Ramos (cell line): ENCODE measurements around the gene CCK.

Experiments
- in situ Hi-C: fragments of 300-500 bp; cut with MboI; formaldehyde crosslinking; loops from one replicate; pipeline ENCODE4 v1.14.3; 2022; ENCODE audit warnings: low sequenced_read_pairs; ENCODE audit not compliant: unreplicated experiment

Gene CCK

GRCh38 chr3:42226470-42227425, 39.2 kb downstream of the CCK start:
- in situ Hi-C loops: no loop called here

GRCh38 chr3:42225486-42226363, 40.3 kb downstream of the CCK start:
- in situ Hi-C loops: no loop called here

GRCh38 chr3:42224658-42225421, 41.1 kb downstream of the CCK start:
- in situ Hi-C loops: no loop called here

GRCh38 chr3:42224178-42224577, 41.8 kb downstream of the CCK start:
- in situ Hi-C loops: no loop called here

DNA sequence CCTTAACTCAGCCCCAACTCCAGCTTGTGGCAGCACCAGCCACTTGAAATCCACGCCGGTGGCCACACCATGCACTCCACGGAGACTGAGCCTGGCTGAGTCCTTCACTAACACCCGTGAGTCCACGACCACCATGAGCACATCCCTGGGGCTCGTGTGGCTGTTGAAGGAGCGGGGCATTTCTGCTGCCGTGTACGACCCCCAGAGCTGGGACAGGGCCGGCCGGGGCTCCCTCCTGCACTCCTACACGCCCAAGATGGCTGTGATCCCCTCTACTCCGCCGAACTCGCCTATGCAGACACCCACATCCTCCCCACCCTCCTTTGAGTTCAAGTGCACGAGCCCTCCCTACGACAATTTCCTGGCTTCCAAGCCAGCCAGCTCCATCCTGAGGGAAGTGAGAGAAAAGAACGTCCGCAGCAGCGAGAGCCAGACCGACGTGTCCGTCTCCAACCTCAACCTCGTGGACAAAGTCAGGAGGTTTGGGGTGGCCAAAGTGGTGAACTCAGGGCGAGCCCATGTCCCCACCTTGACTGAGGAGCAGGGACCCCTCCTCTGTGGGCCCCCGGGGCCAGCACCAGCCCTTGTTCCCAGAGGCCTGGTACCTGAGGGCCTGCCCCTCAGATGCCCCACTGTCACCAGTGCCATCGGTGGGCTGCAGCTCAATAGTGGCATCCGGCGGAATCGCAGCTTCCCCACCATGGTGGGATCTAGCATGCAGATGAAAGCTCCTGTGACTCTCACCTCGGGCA, 42.9 kb downstream of the CCK start:
- in situ Hi-C loops: no loop called here

GRCh38 chr3:42220436-42221121, 45.4 kb downstream of the CCK start:
- in situ Hi-C loops: no loop called here

DNA sequence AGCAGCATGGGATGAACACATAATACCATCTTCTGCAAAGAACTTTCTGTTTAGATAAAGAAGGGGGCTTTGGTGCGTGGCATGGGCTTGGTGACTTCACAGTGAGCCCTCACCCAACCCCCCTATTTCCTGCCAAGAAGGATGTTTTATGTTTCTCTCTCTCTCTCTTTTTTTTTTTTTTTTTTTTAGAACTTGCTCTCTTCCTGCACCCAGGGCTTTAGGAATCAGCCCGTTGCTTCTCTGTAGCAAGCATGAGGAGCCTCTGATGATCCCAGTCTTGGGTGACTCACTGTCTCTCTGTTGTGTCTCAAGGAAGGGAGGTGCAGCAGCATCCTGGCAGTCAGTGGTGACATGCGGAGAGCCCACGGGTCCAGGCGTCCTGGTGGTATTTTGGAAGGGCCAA, 49.1 kb downstream of the CCK start:
- in situ Hi-C loops: no loop called here

DNA sequence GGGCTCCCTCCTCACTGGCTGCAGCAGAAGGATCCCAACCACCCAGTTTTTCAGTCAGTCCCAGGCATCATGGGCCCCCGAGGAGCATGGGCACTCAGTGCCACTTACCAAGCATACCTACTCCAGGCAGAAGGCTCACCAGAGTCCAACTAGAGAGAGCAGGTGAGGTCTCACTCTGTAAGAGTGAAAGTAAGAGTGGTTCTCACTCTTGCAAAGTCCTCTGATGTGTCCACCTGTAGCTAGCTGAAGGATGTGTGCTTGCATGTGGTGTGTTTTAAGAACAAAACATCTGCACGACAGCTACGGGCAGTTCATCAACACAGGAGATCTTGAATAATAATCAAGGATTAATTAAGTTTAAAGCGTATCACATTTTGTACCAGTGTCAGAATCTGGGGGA, 49.7 kb downstream of the CCK start:
- in situ Hi-C loops: no loop called here

DNA sequence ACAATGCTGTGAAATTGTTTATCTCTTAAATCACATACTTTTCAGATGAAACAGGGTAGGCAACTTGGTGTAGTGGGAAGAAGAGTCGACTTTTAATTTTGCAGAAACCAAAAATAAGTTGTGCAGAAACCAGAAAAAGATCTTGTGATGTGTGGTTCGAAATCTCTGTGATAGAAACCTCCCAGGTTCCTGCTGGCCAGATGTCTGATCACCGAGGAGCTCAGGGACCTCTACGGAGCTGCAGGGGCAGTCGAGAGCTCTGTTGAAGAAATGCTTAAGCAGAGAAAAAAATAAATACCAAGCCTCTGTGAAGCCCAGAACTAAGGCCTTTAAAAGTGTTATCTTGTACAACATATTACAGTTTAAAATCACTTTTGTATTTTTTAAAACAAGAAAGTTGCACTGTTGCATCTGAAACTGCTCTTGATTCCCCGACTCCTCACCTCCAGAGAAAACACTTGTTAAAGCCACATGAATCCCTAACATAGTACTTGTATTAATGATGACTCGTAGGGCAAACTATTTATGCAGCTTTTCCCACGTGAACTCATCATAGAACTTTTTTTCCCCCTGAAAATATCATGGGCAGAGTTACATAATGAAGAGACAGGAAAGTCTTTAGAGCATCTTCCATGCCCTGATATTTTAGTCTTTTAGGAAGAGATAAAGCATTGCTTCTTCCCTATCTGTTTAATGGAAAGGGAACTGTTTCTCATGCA, 51.3 kb downstream of the CCK start:
- in situ Hi-C loops: no loop called here

DNA sequence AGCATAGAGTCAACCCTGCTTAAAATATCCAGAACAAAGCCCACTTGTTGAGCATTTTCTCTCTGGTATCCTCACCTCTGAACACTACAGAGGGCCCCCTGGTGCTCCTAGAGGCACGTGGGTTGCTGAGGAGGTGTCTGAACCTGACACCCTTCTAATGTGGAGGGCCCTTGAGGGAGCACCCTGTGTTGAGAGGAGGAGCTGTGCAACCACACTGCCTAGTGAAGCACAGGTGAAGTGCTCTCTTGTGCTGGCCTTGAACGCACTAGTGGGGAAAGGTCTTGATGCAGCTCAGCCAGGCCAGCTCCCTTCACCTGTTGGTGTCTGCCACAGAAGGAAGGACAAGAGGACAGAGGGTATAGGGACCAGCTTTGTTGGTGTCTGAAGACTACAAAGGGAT, 51.9 kb downstream of the CCK start:
- in situ Hi-C loops: no loop called here

- in situ Hi-C loops: no loop called here
Measured at GRCh38 chr3:42213417-42213816, 52.6 kb downstream of the CCK start.

DNA sequence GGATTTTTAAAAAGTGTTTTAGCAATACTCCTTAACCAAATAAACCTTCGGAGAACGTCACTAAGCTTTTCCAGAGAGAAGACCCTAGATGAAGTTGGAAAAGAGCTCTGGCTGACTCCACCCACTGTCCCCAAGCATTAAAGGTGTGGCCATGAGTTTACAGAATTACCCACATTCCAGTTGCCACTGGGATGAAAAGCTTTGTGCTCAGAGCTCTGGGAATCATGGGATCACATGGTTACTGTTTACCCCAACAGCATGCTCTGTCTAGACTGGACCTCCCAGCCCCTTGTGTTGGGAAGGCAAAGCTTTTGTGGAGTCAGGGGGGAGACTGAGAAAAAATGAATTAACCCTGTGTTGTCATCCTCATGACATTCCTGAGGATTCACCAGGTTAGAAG, 55.3 kb downstream of the CCK start:
- in situ Hi-C loops: no loop called here

DNA sequence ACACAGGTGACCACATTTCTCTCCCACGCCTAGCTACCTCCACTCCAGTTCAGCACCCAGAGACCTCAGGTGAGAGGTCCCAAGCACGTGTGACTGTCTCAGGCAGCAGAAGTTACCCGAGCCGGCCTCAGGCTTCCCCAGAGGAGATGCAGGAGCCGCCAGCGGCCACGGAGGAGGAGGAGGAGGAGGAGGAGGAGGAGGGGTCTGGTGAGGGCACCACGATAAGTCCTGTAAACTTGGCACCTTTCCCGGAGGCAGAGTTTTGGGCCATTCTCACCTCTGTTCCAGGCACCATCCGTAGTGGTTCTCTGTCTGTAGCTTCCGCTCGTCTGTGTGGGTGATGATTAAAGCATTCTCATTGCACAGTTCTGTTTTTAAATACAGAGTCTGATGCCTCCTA, 56.1 kb downstream of the CCK start:
- in situ Hi-C loops: no loop called here
